H1 (cell line): Measurements from ENCODE around the gene BBS4. TPM values are rescaled to one million over a fixed set of nuclear protein-coding genes. Genes with fewer than 3 reads are reported as not detected.

Source experiments
- CTCF ChIA-PET: fragments of 300-600 bp; sonication (Branson Sonifier 250); formaldehyde crosslinking; loops from one replicate; lab custom pipeline; 2021; ENCODE audit not compliant: partially characterized antibody; lab: Charles Lee
- POLR2A ChIA-PET: fragments of 300-600 bp; sonication (Branson Sonifier 250); formaldehyde crosslinking; loops from one replicate; lab custom pipeline; 2021; ENCODE audit warnings: inconsistent platforms; ENCODE audit not compliant: partially characterized antibody; lab: Charles Lee
- DNase-seq, 2 experiments: peaks; one replicate each; pipeline versions ENCODE4 v3.0.0 to v3.0.0-alpha.2; 2010 to 2022; ENCODE audit warnings: low spot score in 2 of 2, low read depth in 1 of 2, mixed read lengths in 1 of 2
- FAIRE-seq: peaks from 2 replicates; lab custom pipeline; 2011; peaks lifted over from hg19 to GRCh38; lab: Jason Lieb, UNC
- H2AFZ ChIP-seq: 2 replicates; pipeline ENCODE4 v1.8.1; 2012; ENCODE audit warnings: low read length, inconsistent platforms
- H2AK5ac ChIP-seq: 2 replicates; pipeline ENCODE4 v1.6.1; 2013; ENCODE audit warnings: low read depth, low read length
- H2BK120ac ChIP-seq: replicated peaks from 2 replicates; pipeline ENCODE3; 2013; ENCODE audit warnings: low read depth, low read length, inconsistent platforms
- H2BK12ac ChIP-seq: 2 replicates; pipeline ENCODE4 v1.6.1; 2013; ENCODE audit warnings: low read depth, low read length
- H2BK15ac ChIP-seq: 2 replicates; pipeline ENCODE4 v1.6.1; 2013; ENCODE audit warnings: low read length
- H2BK20ac ChIP-seq: 2 replicates; pipeline ENCODE4 v1.6.1; 2013; ENCODE audit warnings: low read length
- H2BK5ac ChIP-seq: 2 replicates; pipeline ENCODE4 v1.6.1; 2013; ENCODE audit warnings: low read depth, low read length
- H3K14ac ChIP-seq: 2 replicates; pipeline ENCODE4 v1.6.1; 2013; ENCODE audit warnings: inconsistent platforms; ENCODE audit not compliant: insufficient read length
- H3K18ac ChIP-seq: 2 replicates; pipeline ENCODE4 v1.6.1; 2013; ENCODE audit warnings: low read length; ENCODE audit errors: extremely low read depth
- H3K23ac ChIP-seq: 2 replicates; pipeline ENCODE4 v1.6.1; 2013; ENCODE audit warnings: inconsistent platforms; ENCODE audit not compliant: insufficient read length
- H3K23me2 ChIP-seq: 2 replicates; pipeline ENCODE4 v1.6.1; 2013; ENCODE audit warnings: low read depth, low read length
- H3K27ac ChIP-seq: 2 replicates; pipeline ENCODE4 v1.6.1; 2011; ENCODE audit warnings: low read depth, low read length, inconsistent platforms
- H3K27me3 ChIP-seq, 4 experiments: replicated peaks in 1 of 4; 1 replicate in 1 of 4; 2 replicates in 3 of 4; pipeline versions ENCODE4 v1.6.1 to v1.8.1; 2011 to 2013; ENCODE audit warnings: low read length in 3 of 4, mild to moderate bottlenecking in 3 of 4, inconsistent platforms in 2 of 4, mixed read lengths in 2 of 4, moderate library complexity in 1 of 4; ENCODE audit not compliant: control insufficient read depth in 3 of 4, insufficient read depth in 3 of 4; ENCODE audit errors: extremely low read depth in 1 of 4
- H3K36me3 ChIP-seq, 4 experiments: 2 replicates each; pipeline versions ENCODE4 v1.6.1 to v1.8.1; 2011 to 2013; ENCODE audit warnings: mild to moderate bottlenecking in 4 of 4, low read length in 3 of 4, moderate library complexity in 2 of 4, control low read depth in 1 of 4, inconsistent platforms in 1 of 4; ENCODE audit not compliant: insufficient read depth in 4 of 4, control insufficient read depth in 2 of 4
- H3K4ac ChIP-seq: replicated peaks from 2 replicates; pipeline ENCODE3; 2013; ENCODE audit warnings: low read length, low read depth, mixed read lengths, inconsistent platforms; ENCODE audit not compliant: insufficient read length
- H3K4me1 ChIP-seq, 4 experiments: replicated peaks in 1 of 4; 1 replicate in 1 of 4; 2 replicates in 3 of 4; pipeline versions ENCODE4 v1.6.1 to v1.8.1; 2011 to 2013; ENCODE audit warnings: low read length in 3 of 4, inconsistent platforms in 2 of 4, mixed read lengths in 1 of 4; ENCODE audit not compliant: insufficient read depth in 4 of 4, control insufficient read depth in 3 of 4
- H3K4me2 ChIP-seq, 2 experiments: 2 replicates each; pipeline versions ENCODE4 v1.6.1 to v1.8.1; 2011 to 2013; ENCODE audit warnings: low read depth in 2 of 2, low read length in 2 of 2, control low read depth in 1 of 2, inconsistent platforms in 1 of 2, mild to moderate bottlenecking in 1 of 2; ENCODE audit not compliant: insufficient read depth in 1 of 2
- H3K4me3 ChIP-seq, 4 experiments: fragments of 200-600, 300-600 bp in 1 of 4; sonication (generic), shearing (Covaris generic), sonication (Bioruptor Twin) in 1 of 4; 2 replicates each; pipeline versions ENCODE4 v1.5.1 to v1.8.1; 2011 to 2016; ENCODE audit warnings: low read length in 4 of 4, low read depth in 3 of 4, control low read depth in 2 of 4, inconsistent platforms in 2 of 4, mild to moderate bottlenecking in 2 of 4, mixed read lengths in 1 of 4, moderate library complexity in 1 of 4; ENCODE audit not compliant: insufficient read depth in 2 of 4; ENCODE audit errors: extremely low read depth in 1 of 4
- H3K56ac ChIP-seq: replicated peaks from 2 replicates; pipeline ENCODE3; 2013; ENCODE audit warnings: low read depth, mild to moderate bottlenecking, mixed read lengths, low read length, inconsistent platforms; ENCODE audit not compliant: insufficient read length
- H3K79me1 ChIP-seq: 2 replicates; pipeline ENCODE4 v1.6.1; 2013; ENCODE audit warnings: low read depth, low read length, control low read depth
- H3K79me2 ChIP-seq, 2 experiments: 2 replicates each; pipeline versions ENCODE4 v1.6.1 to v1.8.1; 2012 to 2013; ENCODE audit warnings: low read length in 2 of 2, mild to moderate bottlenecking in 2 of 2, inconsistent platforms in 1 of 2; ENCODE audit not compliant: insufficient read depth in 2 of 2, control insufficient read depth in 1 of 2
- H3K9ac ChIP-seq, 4 experiments: replicated peaks in 1 of 4; 1 replicate in 1 of 4; 2 replicates in 3 of 4; pipeline versions ENCODE4 v1.6.1 to v1.8.1; 2011 to 2013; ENCODE audit warnings: low read depth in 3 of 4, low read length in 3 of 4, control low read depth in 2 of 4, mild to moderate bottlenecking in 2 of 4, moderate library complexity in 2 of 4, inconsistent platforms in 1 of 4; ENCODE audit errors: extremely low read depth in 1 of 4
- H3K9me3 ChIP-seq, 2 experiments: 2 replicates each; pipeline versions ENCODE4 v1.6.1 to v1.8.1; 2012 to 2013; ENCODE audit warnings: mild to moderate bottlenecking in 2 of 2, moderate library complexity in 2 of 2, control low read depth in 1 of 2, inconsistent platforms in 1 of 2, low read depth in 1 of 2, low read length in 1 of 2, mixed read lengths in 1 of 2; ENCODE audit not compliant: insufficient read depth in 2 of 2
- H4K20me1 ChIP-seq, 2 experiments: replicated peaks in 1 of 2; 2 replicates each; pipeline versions ENCODE3 to v1.8.1; 2011 to 2013; ENCODE audit warnings: inconsistent platforms in 2 of 2, low read length in 2 of 2, mild to moderate bottlenecking in 1 of 2; ENCODE audit not compliant: insufficient read depth in 2 of 2, control insufficient read depth in 1 of 2
- H4K5ac ChIP-seq: 2 replicates; pipeline ENCODE4 v1.6.1; 2013; ENCODE audit warnings: low read length, low read depth, mixed read lengths, inconsistent platforms; ENCODE audit not compliant: insufficient read length
- H4K8ac ChIP-seq: 2 replicates; pipeline ENCODE4 v1.8.0; 2013; ENCODE audit warnings: mild to moderate bottlenecking, moderate library complexity, low read length, inconsistent platforms; ENCODE audit not compliant: insufficient read depth; ENCODE audit errors: extremely low read depth
- H4K91ac ChIP-seq: replicated peaks from 2 replicates; pipeline ENCODE3; 2013; ENCODE audit warnings: low read length, mixed read lengths, inconsistent platforms; ENCODE audit not compliant: insufficient read length
- CHD1 ChIP-seq: IDR thresholded peaks from 2 replicates; pipeline ENCODE4 v1.6.1; 2012; ENCODE audit warnings: low read depth, low read length, improper control_type of control experiment
- EP300 ChIP-seq, 2 experiments: IDR thresholded peaks; 1 replicate in 1 of 2; 2 replicates in 1 of 2; pipeline ENCODE4 v1.6.1; 2011 to 2012; ENCODE audit warnings: low read depth in 2 of 2, low read length in 2 of 2, mild to moderate bottlenecking in 2 of 2, borderline replicate concordance in 1 of 2, inconsistent platforms in 1 of 2, moderate library complexity in 1 of 2
- EZH2 ChIP-seq: fragments of 200-600 bp; sonication (generic); IDR thresholded peaks from 2 replicates; pipeline ENCODE4 v1.7.1; 2012; ENCODE audit warnings: low read depth, mild to moderate bottlenecking, moderate library complexity, low read length, inconsistent platforms; ENCODE audit not compliant: severe bottlenecking
- GABPA ChIP-seq: IDR thresholded peaks from 2 replicates; pipeline ENCODE4 v1.6.1; 2011; ENCODE audit warnings: mild to moderate bottlenecking, low read length, moderate library complexity, borderline replicate concordance; ENCODE audit not compliant: insufficient read depth
- JUND ChIP-seq: IDR thresholded peaks from 2 replicates; pipeline ENCODE4 v1.6.1; 2011; ENCODE audit warnings: mild to moderate bottlenecking, improper control_type of control experiment, low read length
- NANOG ChIP-seq: IDR thresholded peaks from 2 replicates; pipeline ENCODE4 v1.6.1; 2011; ENCODE audit warnings: low read length, low read depth, mild to moderate bottlenecking, inconsistent platforms; ENCODE audit not compliant: insufficient read depth, poor library complexity, severe bottlenecking
- RXRA ChIP-seq: IDR thresholded peaks from 2 replicates; pipeline ENCODE4 v1.6.1; 2011; ENCODE audit warnings: low read depth, mild to moderate bottlenecking, low read length, moderate library complexity; ENCODE audit not compliant: insufficient read depth
- TAF1 ChIP-seq: IDR thresholded peaks from 2 replicates; pipeline ENCODE4 v1.6.1; 2011; ENCODE audit warnings: mild to moderate bottlenecking, low read depth, low read length
- TAF7 ChIP-seq: optimal IDR thresholded peaks from 2 replicates; pipeline ENCODE3; 2011; ENCODE audit warnings: low read depth, mild to moderate bottlenecking, inconsistent platforms, low read length, moderate library complexity, borderline replicate concordance
- TCF12 ChIP-seq: IDR thresholded peaks from 2 replicates; pipeline ENCODE4 v1.6.1; 2011; ENCODE audit warnings: low read depth, mild to moderate bottlenecking, low read length
- WGBS, 2 experiments: shearing (Covaris generic) in 1 of 2; methylation state at CpG; one replicate each; pipeline versions ENCODE4 v1.1.6 to v1.1.7; 2013 to 2015; ENCODE audit warnings: low lambda C conversion rate in 2 of 2, mixed read lengths in 2 of 2, inconsistent platforms in 1 of 2, low coverage in 1 of 2, missing lambda C conversion rate in 1 of 2; ENCODE audit not compliant: insufficient replicate concordance in 2 of 2, insufficient coverage in 1 of 2, insufficient read length in 1 of 2; ENCODE audit errors: extremely low coverage in 1 of 2, missing lambda C conversion rate in 1 of 2; 5-methylcytosine and 5-hydroxymethylcytosine counted together
- polyA plus RNA-seq, 7 experiments: library from polyadenylated mRNA; depleted of rRNA in 3 of 7; stranded (reverse) in 5 of 7; unstranded in 2 of 7; fragments of >200 nt in 5 of 7; fragments of 200-250 nt in 2 of 7; gene quantifications; 1 replicate in 5 of 7; 2 replicates in 1 of 7; 4 replicates in 1 of 7; pipeline versions ENCODE4 v1.2.1 to v1.2.3, GENCODE V29; 2011 to 2013; ENCODE audit warnings: missing spikeins in 2 of 7, mixed read lengths in 2 of 7
- total RNA-seq: library from RNA; stranded (reverse); fragmentation: NEBNext Ultra II Directional; extraction: Animal tissue kit (Norgen Biotek cat#: 25700); gene quantifications from 2 replicates; pipeline ENCODE4 v1.2.1, GENCODE V29; 2021
- TF ChIP-seq, protein P1 (sequence below), 3 experiments: IDR thresholded peaks; 1 replicate in 2 of 3; 2 replicates in 1 of 3; pipeline versions ENCODE4 v1.5.1 to v1.6.1; 2011; ENCODE audit warnings: low read length in 3 of 3, mild to moderate bottlenecking in 3 of 3, inconsistent platforms in 2 of 3, low read depth in 1 of 3, moderate library complexity in 1 of 3; ENCODE audit not compliant: insufficient read depth in 1 of 3; ENCODE audit errors: control extremely low read depth in 1 of 3

Gene BBS4
- total and polyA plus RNA-seq, 2 of the 8 experiments (the other 6 are each of a cell fraction or from before 2014, with no cell fraction given), result 17.4 to 24.1 TPM

- Histone ChIP-seq H4K91ac (no peak overlapping the region), H2AK5ac (no peak overlapping the region), H2BK20ac (no peak overlapping the region), H3K56ac (no peak overlapping the region), H3K79me1 (no peaks in the 10 kb centered on the region), H3K36me3 (peaks cover 2 to 21% (median 16%) of the 10 kb centered on the region in 4 experiments; a peak in 7 of 8 replicates), H4K20me1 (no peaks in the 10 kb centered on the region), H3K4me3 (no peak overlapping the region), H2BK15ac (no peak overlapping the region), H2BK12ac (no peak overlapping the region), H3K4ac (no peak overlapping the region), H3K27me3 (no peaks in the 10 kb centered on the region), H3K23me2 (no peaks in the 10 kb centered on the region), H3K18ac (no peak overlapping the region), H3K27ac (no peak overlapping the region), H4K5ac (no peak overlapping the region), H3K14ac (no peak overlapping the region), H3K79me2 (no peaks in the 10 kb centered on the region), H3K23ac (no peak overlapping the region), H3K4me2 (no peak overlapping the region), H2BK5ac (no peak overlapping the region), H3K9me3 (no peaks in the 10 kb centered on the region; a peak in 1 of 4 replicates), H3K4me1 (no peaks in the 10 kb centered on the region), H3K9ac (no peak overlapping the region), H2AFZ (no peak overlapping the region), H4K8ac (no peak overlapping the region), H2BK120ac (no peak overlapping the region)
- WGBS, 2 experiments, result 94% methylated on average over 2 of the region's 2 CpGs; no CpG with 5 or more reads in 1 of the 2 experiments
- FAIRE-seq, result no peak
- no peak for DNase-seq
- ChIA-PET CTCF (interaction anchor here (0.9 to 1.2 kb wide), 2 partner anchors 28 to 149 kb away, joined by 3 to 4 read pairs; no protein-coding TSS in a partner anchor), POLR2A (interaction anchor here (0.7 to 1.4 kb wide), 2 partner anchors 10 to 432 kb away, joined by 3 to 4 read pairs; no protein-coding TSS in a partner anchor)
- TF ChIP-seq JUND, result no peak
- TF ChIP-seq, protein P1, sequence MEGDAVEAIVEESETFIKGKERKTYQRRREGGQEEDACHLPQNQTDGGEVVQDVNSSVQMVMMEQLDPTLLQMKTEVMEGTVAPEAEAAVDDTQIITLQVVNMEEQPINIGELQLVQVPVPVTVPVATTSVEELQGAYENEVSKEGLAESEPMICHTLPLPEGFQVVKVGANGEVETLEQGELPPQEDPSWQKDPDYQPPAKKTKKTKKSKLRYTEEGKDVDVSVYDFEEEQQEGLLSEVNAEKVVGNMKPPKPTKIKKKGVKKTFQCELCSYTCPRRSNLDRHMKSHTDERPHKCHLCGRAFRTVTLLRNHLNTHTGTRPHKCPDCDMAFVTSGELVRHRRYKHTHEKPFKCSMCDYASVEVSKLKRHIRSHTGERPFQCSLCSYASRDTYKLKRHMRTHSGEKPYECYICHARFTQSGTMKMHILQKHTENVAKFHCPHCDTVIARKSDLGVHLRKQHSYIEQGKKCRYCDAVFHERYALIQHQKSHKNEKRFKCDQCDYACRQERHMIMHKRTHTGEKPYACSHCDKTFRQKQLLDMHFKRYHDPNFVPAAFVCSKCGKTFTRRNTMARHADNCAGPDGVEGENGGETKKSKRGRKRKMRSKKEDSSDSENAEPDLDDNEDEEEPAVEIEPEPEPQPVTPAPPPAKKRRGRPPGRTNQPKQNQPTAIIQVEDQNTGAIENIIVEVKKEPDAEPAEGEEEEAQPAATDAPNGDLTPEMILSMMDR (IDR thresholded peaks at IDR 0.05; ENCODE audit: control extremely low read depth in 1 of 3, insufficient read depth in 1 of 3, low read depth in 1 of 3, low read length in 3 of 3), result no peak
- no peak for TF ChIP-seq RXRA
- TF ChIP-seq TAF1, result no peak
- TF ChIP-seq TAF7, result no peak
- TF ChIP-seq EP300 (IDR thresholded peaks at IDR 0.05; ENCODE audit: borderline replicate concordance in 1 of 2, low read depth in 2 of 2, low read length in 2 of 2), result no peak
- no peak for TF ChIP-seq NANOG
- TF ChIP-seq EZH2, result no peak
- no peak for TF ChIP-seq GABPA
- no peak for TF ChIP-seq CHD1
- no peak for TF ChIP-seq TCF12
Measured at GRCh38 chr15:72749700-72750099, 63.7 kb downstream of the BBS4 start.
